Limb (tissue), 2 donors: ENCODE measurements around the gene ARV1.

Experiments
- DNase-seq, 2 donors: peaks; one replicate each; pipeline ENCODE4 v3.0.0-alpha.2; 2016; ENCODE audit errors: extremely low spot score in 2 of 2

ARV1 gene

DNA sequence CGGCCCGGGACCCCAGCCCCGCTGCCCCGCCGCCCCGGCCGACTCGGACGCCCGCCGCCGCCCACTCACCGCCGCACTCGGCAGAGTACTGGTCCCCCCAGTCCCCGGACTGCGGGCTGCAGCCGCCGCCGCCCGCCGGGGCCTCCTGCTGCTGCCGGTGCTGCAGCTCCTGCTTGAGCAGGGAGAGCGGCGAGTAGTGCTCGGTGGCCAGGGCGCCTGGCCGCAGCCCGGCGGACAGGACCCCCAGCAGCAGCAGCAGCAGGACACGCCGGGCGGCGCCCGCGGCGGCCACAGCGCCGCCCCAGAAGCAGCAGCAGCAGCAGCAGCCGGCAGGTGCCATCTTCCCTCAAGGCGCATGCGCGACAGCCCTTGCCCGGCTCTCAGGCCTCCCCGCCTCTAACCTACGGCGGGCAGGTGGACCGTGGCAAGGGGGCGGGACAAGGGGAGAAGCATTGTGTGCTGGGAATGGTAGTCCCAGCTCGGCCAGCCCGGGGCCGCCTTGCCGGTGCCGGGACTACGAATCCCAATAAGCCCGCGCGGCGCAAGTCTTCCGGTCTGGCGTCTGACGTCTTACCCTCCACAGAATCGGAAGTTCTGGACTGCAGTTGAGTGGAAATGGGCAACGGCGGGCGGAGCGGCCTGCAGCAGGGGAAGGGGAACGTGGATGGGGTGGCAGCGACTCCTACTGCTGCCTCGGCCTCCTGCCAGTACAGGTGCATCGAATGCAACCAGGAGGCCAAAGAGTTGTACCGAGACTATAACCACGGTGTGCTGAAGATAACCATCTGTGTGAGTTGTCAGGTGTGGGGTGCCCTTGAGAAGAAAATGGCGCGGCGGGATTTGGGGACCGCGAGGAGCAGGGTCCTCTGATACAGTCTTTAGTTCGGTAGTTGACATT is at the start of gene ARV1, which contains the start of gene TTC13:
TSS of gene ARV1 (plus strand) at position 604 of the 898 bp plus-strand sequence. CDS start at position 616, 12 bp downstream.
TSS of gene TTC13 (minus strand) at position 371 of the 898 bp plus-strand sequence. CDS start at position 340, 31 bp downstream.
- peak; percentile 98 to 99 for DNase-seq

GRCh38 chr1:230930986-230931385 is 47.9 kb upstream of the ARV1 start:
- no peak for DNase-seq

DNA sequence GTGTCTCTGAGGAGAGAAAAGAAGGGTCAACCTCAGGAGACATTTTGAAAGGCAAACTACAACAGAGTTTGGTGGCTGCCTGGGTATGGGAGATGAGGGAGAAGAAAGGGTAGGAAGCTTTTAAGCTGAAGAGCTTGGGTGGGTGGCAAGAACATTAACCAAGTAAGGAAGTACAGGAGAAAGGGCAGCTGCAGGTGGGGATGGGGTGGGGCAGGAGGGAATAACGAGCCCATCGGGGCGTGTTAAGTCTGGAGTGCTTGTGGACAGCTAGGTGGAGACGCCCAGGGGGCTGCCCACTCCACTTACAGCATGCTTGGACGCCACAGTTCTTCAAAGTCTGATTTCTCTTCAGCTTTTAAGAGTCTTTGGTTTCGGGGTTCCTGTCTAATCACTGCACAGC is 43.0 kb upstream of the ARV1 start:
- DNase-seq, result no peak

GRCh38 chr1:230936475-230936874 is 42.4 kb upstream of the ARV1 start:
- DNase-seq, result no peak

GRCh38 chr1:230937371-230937770 is 41.5 kb upstream of the ARV1 start:
- no peak for DNase-seq

GRCh38 chr1:230938924-230939368 is 39.9 kb upstream of the ARV1 start:
- no peak for DNase-seq

DNA sequence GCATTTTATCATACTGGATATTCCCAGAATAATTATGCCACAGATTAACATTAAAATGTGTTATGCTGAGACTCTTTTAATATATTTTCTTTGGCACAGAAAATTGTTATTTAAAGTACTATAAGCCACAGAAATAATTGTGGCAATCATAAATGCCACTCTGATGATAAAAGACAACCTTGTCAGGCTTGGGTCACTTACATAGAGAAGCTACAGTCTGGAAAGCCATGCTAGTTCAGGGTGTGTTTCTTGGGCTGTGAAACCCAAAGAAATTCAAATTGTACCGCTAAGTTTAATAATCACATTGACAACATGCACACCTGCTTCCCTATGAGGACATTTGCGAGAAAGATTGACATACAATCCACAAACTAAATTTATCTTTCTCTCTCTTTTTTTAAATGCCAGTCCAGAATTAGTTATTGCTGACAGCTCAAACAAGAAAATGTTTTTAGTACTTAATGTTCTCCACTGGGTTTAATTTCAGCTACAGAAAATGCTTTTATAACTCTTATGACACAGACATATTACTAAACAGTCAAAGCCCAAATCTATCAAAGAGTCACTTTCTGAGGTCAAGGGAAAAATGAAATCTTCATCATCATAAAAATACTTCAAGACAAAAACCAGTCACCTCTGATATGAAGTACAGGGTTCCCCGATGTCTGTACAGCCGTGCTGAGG is 38.9 kb upstream of the ARV1 start:
- DNase-seq, result no peak

DNA sequence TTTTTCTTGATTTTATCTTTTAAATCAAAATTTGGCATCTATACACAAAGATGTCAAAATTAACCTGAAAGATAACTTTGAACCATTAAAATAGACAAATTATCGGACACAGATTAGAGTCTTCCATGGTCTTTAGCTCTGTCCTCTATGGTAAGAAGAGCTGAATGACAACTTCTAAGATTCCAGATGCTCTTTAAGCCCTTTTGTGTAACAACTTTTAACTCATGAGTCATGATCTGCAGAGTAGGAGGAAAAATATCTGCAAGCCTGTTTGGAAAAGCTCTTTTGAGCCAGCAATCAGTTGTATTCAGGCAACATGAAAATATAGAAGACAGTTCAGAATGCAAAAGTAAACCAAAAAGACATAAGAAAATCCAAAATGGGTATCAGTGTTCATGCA is 38.0 kb upstream of the ARV1 start:
- DNase-seq, result no peak

DNA sequence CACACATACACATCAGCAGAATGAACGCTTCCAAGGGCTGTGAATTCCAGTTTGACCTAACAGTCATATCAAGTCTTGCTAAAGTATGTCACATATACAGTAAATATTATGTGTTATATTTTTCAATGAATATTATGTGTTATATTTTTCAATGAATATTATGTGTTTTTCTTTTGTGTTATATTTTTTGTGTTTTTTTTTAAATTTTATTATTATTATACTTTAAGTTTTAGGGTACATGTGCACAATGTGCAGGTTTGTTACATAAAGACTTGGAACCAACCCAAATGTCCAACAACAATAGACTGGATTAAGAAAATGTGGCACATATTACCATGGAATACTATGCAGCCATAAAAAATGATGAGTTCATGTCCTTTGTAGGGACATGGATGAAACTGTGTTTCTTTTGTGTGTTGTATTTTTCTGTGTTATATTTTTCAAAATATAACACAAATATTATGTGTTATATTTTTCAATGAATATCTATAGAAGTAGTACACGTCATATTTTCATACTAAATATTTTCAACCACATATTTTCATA is 35.8 kb upstream of the ARV1 start:
- no peak for DNase-seq

GRCh38 chr1:230948301-230948700 is 30.6 kb upstream of the ARV1 start:
- DNase-seq, result no peak

GRCh38 chr1:230948903-230949302 is 30.0 kb upstream of the ARV1 start:
- no peak for DNase-seq

GRCh38 chr1:230950404-230950803 is 28.5 kb upstream of the ARV1 start:
- no peak for DNase-seq

GRCh38 chr1:230957580-230957989 is 21.3 kb upstream of the ARV1 start:
- no peak for DNase-seq

- DNase-seq, result no peak
Measured at GRCh38 chr1:230958370-230958769, 20.5 kb upstream of the ARV1 start.

DNA sequence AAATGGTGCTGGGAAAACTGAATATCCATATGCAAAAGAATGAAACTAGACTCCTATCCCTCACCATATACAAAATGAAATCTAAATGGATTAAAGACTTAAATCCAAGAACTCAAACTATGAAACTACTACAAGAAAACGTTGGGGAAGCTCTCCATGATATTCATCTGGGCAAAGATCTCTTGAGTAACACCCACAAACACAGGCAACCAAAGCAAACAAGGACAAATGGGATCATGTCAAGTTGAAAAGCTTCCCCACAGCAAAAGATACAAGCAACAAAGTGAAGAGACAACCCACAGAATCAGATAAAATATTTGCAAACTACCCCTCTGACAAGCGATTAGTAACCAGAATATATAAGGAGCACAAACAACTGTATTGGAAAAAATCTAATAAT is 14.0 kb upstream of the ARV1 start:
- no peak for DNase-seq

DNA sequence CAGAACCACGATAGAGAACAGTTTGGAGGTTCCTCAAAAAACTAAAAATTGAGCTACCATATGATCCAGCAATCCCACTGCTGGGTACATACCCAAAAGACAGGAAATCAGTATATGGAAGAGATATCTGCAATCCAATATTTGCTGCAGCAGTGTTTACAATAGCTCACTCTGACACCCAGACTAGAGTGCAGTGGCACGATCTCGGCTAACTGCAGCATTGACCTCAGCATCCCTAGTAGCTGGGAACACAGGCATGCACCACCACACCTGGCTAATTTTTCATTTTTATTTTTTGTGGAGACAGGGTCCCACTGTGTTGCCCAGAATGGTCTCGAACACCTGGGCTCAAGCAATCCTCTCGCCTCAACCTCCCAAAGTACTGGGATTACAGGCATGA is 13.4 kb upstream of the ARV1 start:
- no peak for DNase-seq

- DNase-seq, result no peak
Measured at GRCh38 chr1:230966358-230966873, 12.5 kb upstream of the ARV1 start.

- DNase-seq, result no peak
Measured at GRCh38 chr1:230970432-230970831, 8.5 kb upstream of the ARV1 start.

GRCh38 chr1:230971771-230972170 is 7.1 kb upstream of the ARV1 start:
- DNase-seq, result no peak

GRCh38 chr1:230972855-230973271 is 6.0 kb upstream of the ARV1 start:
- no peak for DNase-seq

GRCh38 chr1:230975636-230976035 is 3.3 kb upstream of the ARV1 start:
- DNase-seq, result no peak

DNA sequence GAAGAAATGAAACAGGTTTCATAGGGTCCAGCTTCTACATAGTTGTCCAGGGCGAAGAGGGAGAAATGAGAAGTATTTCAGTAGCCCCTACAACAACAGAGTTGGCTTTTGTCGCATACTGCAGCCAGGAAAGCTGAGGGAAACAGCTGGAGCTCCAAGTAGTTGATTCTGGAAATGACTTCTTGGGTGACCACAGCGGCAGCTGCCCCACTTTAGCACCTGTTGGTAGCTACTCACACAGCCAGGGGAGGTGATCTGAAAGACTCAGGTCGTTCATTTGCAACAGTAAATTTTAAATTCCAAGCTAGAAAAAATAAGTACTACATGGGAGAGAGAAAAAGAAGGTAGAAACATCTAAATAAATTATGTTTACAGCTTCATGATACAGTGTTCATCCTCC is 2.5 kb upstream of the ARV1 start:
- DNase-seq, result no peak
